Skeletal muscle satellite cell (primary cell): ENCODE results near the gene DHPS.
"Not testable (repeated sequence)": the region's sequence is repeated elsewhere in the genome, so short reads cannot be mapped to it uniquely, and the experiment has no call there.

Experiments
- H3K27me3 ChIP-seq: 2 replicates; pipeline ENCODE4 v1.7.0; 2013; ENCODE audit warnings: low read length; ENCODE audit not compliant: control insufficient read depth, insufficient read depth
- H3K36me3 ChIP-seq: 2 replicates; pipeline ENCODE4 v1.7.0; 2013; ENCODE audit warnings: mild to moderate bottlenecking, control low read depth, low read length; ENCODE audit not compliant: insufficient read depth
- H3K4me1 ChIP-seq: 2 replicates; pipeline ENCODE4 v1.7.0; 2013; ENCODE audit warnings: low read length; ENCODE audit not compliant: control insufficient read depth, insufficient read depth
- H3K4me2 ChIP-seq: 2 replicates; pipeline ENCODE4 v1.7.0; 2013; ENCODE audit warnings: mild to moderate bottlenecking, low read length
- H3K4me3 ChIP-seq: 2 replicates; pipeline ENCODE4 v1.7.0; 2013; ENCODE audit warnings: low read length
- H3K9ac ChIP-seq: 2 replicates; pipeline ENCODE4 v1.7.0; 2013; ENCODE audit warnings: mild to moderate bottlenecking, low read depth, low read length, moderate library complexity
- H3K9me3 ChIP-seq: replicated peaks from 2 replicates; pipeline ENCODE4 v1.7.0; 2013; ENCODE audit warnings: mild to moderate bottlenecking, control low read depth, low read length

The DHPS gene

GRCh38 chr19:12720851-12721655 is 39.4 kb upstream of the DHPS start:
- peaks cover 26% of the 10 kb centered on the region for H3K4me1 ChIP-seq
- no peaks in the 10 kb centered on the region for H3K27me3 ChIP-seq
- H3K4me3 ChIP-seq = peak overlapping the region; percentile 88

DNA sequence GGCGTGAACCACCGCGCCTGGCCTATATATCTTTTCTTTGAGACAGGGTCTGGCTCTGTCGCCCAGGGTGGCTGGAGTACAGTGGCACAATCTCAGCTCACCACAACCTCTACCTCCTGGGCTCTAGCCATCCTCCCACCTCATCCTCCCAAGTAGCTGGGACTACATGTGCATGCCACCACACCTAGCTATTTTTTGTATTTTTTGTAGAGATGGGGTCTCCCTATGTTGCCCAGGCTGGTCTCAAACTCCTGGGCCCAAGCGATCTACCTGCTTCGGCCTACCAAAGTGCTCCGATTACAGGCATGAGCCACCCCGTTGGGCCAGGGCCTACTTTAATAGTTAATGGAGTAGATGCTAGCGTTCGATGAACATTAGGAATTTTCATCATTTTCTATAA is 38.6 kb upstream of the DHPS start:
- Histone ChIP-seq H3K4me2 (peak overlapping the region; percentile 100), H3K4me3 (peak overlapping the region; percentile 88), H3K36me3 (peaks cover 37% of the 10 kb centered on the region), H3K4me1 (peaks cover 26% of the 10 kb centered on the region), H3K9me3 (no peaks in the 10 kb centered on the region), H3K9ac (peak overlapping the region; percentile 91), H3K27me3 (no peaks in the 10 kb centered on the region)

More at GRCh38 chr19:12720851-12721655, 39.4 kb upstream of the DHPS start:
- H3K9me3 ChIP-seq = no peaks in the 10 kb centered on the region
- H3K9ac ChIP-seq = peak overlapping the region; percentile 91
- H3K36me3 ChIP-seq = peaks cover 30% of the 10 kb centered on the region
- H3K4me2 ChIP-seq = peak overlapping the region; percentile 100

- Histone ChIP-seq H3K9ac (no peak overlapping the region), H3K9me3 (no peaks in the 10 kb centered on the region), H3K27me3 (no peaks in the 10 kb centered on the region), H3K36me3 (peaks cover 74% of the 10 kb centered on the region), H3K4me1 (peaks cover 21% of the 10 kb centered on the region), H3K4me3 (no peak overlapping the region), H3K4me2 (no peak overlapping the region)
These were observed 34.2 kb upstream of the DHPS start for GRCh38 chr19:12715929-12716328.

- H3K4me3 ChIP-seq = no peak overlapping the region
- H3K27me3 ChIP-seq = no peaks in the 10 kb centered on the region
- no peak overlapping the region for H3K9ac ChIP-seq
- H3K36me3 ChIP-seq = peaks cover 79% of the 10 kb centered on the region
- H3K9me3 ChIP-seq = no peaks in the 10 kb centered on the region
- H3K4me1 ChIP-seq = peaks cover 13% of the 10 kb centered on the region
- no peak overlapping the region for H3K4me2 ChIP-seq
These were observed 33.4 kb upstream of the DHPS start for GRCh38 chr19:12715102-12715501.

- peaks cover 81% of the 10 kb centered on the region for H3K36me3 ChIP-seq
- not testable (repeated sequence) for H3K9me3 ChIP-seq, H3K4me3 ChIP-seq, H3K4me1 ChIP-seq, H3K9ac ChIP-seq, H3K27me3 ChIP-seq, H3K4me2 ChIP-seq
These were observed 31.6 kb upstream of the DHPS start for GRCh38 chr19:12713304-12713703.

DNA sequence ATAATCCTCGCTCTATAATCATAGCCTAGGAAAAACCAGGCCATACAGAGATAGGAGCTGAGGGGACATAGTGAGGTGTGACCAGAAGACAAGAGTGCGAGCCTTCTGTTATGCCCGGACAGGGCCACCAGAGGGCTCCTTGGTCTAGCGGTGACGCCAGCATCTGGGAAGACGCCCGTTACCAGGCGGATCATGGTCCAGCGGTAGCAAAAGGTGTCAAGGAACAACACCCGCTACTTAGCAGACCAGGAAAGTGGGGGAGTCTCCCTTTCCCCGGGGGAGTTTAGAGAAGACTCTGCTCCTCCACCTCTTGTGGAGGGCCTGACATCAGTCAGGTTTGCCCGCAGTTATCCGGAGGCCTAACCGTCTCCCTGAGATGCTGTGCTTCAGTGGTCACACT is 30.4 kb upstream of the DHPS start:
- not testable (repeated sequence) for H3K4me3 ChIP-seq, H3K9ac ChIP-seq, H3K27me3 ChIP-seq, H3K9me3 ChIP-seq, H3K4me2 ChIP-seq, H3K4me1 ChIP-seq
- H3K36me3 ChIP-seq = peaks cover 77% of the 10 kb centered on the region

DNA sequence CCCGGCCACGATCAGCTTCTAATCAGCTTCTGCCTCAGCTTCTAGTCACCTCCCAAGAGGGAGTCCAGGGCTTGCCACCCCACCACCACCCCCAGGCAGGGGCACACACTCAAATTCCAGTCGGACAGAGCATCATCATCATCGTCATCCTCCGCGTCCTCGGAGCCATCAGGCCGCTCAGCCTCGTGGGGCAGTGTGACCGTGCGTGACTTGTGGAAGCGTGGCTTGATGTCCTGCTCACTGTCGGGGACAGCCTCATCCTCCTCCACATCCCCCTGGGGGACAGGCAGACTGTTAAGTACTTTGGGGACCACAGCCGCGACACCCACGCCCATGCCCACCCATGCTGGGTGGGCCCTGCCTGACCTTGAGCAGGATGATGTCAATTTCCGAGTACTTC is 29.5 kb upstream of the DHPS start:
- Histone ChIP-seq H3K4me2 (no peak overlapping the region), H3K9ac (no peak overlapping the region), H3K4me1 (no peaks in the 10 kb centered on the region), H3K27me3 (no peaks in the 10 kb centered on the region), H3K9me3 (no peaks in the 10 kb centered on the region), H3K4me3 (no peak overlapping the region), H3K36me3 (peaks cover 78% of the 10 kb centered on the region)

GRCh38 chr19:12708641-12709040 is 27.0 kb upstream of the DHPS start:
- H3K4me1 ChIP-seq = no peaks in the 10 kb centered on the region
- no peaks in the 10 kb centered on the region for H3K27me3 ChIP-seq
- peaks cover 75% of the 10 kb centered on the region for H3K36me3 ChIP-seq
- H3K9me3 ChIP-seq = no peaks in the 10 kb centered on the region
- no peak overlapping the region for H3K9ac ChIP-seq
- H3K4me2 ChIP-seq = no peak overlapping the region
- H3K4me3 ChIP-seq = no peak overlapping the region

- Histone ChIP-seq H3K4me3 (no peak overlapping the region), H3K9ac (no peak overlapping the region), H3K4me2 (no peak overlapping the region), H3K9me3 (no peaks in the 10 kb centered on the region), H3K27me3 (no peaks in the 10 kb centered on the region), H3K36me3 (peaks cover 77% of the 10 kb centered on the region), H3K4me1 (no peaks in the 10 kb centered on the region)
These were observed 24.6 kb upstream of the DHPS start for GRCh38 chr19:12706332-12706718.

- Histone ChIP-seq H3K27me3 (no peaks in the 10 kb centered on the region), H3K4me1 (no peaks in the 10 kb centered on the region), H3K9ac (no peak overlapping the region), H3K4me3 (no peak overlapping the region), H3K4me2 (no peak overlapping the region), H3K9me3 (no peaks in the 10 kb centered on the region), H3K36me3 (peaks cover 79% of the 10 kb centered on the region)
These were observed 24.1 kb upstream of the DHPS start for GRCh38 chr19:12705654-12706331.

GRCh38 chr19:12705169-12705568 is 23.5 kb upstream of the DHPS start:
- Histone ChIP-seq H3K27me3 (no peaks in the 10 kb centered on the region), H3K4me2 (no peak overlapping the region), H3K9ac (no peak overlapping the region), H3K4me1 (no peaks in the 10 kb centered on the region), H3K4me3 (no peak overlapping the region), H3K36me3 (peaks cover 79% of the 10 kb centered on the region), H3K9me3 (no peaks in the 10 kb centered on the region)

- Histone ChIP-seq H3K36me3 (peaks cover 77% of the 10 kb centered on the region), H3K4me1 (no peaks in the 10 kb centered on the region)
These were observed 21.4 kb upstream of the DHPS start for GRCh38 chr19:12703046-12703445.

More at GRCh38 chr19:12703046-12703445, 21.4 kb upstream of the DHPS start:
- Histone ChIP-seq H3K27me3 (no peaks in the 10 kb centered on the region), H3K4me3 (no peak overlapping the region), H3K4me2 (no peak overlapping the region), H3K9me3 (no peaks in the 10 kb centered on the region), H3K9ac (no peak overlapping the region)
